ENCODE data around the gene PMVK. TPM values are rescaled to one million over a fixed set of nuclear protein-coding genes. Genes with fewer than 3 reads are reported as not detected.

The PMVK gene
- total RNA-seq, 1 experiment from 2014 or later: 26.3 TPM

DNA sequence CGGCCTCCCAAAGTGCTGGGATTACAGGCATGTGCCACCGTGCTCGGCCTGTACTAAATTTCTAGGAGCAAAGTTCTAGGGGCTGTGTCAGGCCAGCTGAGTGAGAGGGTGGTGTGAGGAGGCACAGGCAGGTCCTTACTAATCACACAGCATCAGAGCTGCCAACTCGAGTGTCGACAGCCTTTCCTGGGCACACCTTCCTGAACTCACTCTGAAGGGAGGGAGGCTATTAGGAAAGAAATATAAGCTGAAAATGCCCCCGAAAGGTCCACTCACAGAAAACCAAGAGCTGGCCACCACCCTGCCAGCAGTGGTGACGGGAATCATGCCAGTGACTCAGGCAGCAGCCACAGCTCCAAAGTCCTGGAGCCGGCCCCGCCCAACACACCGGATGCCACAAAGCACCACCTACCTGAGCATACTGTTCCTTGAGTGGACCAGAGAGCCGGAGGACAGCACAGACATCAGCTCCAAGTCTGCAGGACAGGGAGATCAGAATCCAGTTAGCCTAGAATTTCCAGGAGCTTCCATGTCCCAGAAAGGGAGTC lies 4.5 kb downstream of the PMVK start:
- Histone ChIP-seq H3K56ac (ENCODE audit: insufficient read length, low read depth, low read length) (no peak overlapping the region), H3K14ac (ENCODE audit: insufficient read depth, low read length) (no peak overlapping the region), H2BK20ac (ENCODE audit: low read depth, low read length, poor library complexity, severe bottlenecking) (no peak overlapping the region), H3T11ph (ENCODE audit: low read length) (no peak overlapping the region), H3K4me2 (ENCODE audit: insufficient read depth, insufficient read length, low read length) (no peak overlapping the region), H2BK120ac (ENCODE audit: low read depth, low read length, poor library complexity, severe bottlenecking) (no peak overlapping the region), H3K4me1 (ENCODE audit: insufficient read depth, low read length) (no peaks in the 10 kb centered on the region; the same call in 1 of the 2 replicates), H3K18ac (ENCODE audit: insufficient read length, low read depth, low read length) (no peak overlapping the region), H3K27me3 (ENCODE audit: insufficient read depth, low read length) (no peaks in the 10 kb centered on the region), H3K9ac (ENCODE audit: extremely low read depth, insufficient read length, low read length) (no peak overlapping the region), H3K23me2 (ENCODE audit: insufficient read length, low read depth, low read length, poor library complexity, severe bottlenecking) (peaks cover 6% of the 10 kb centered on the region), H2AK5ac (ENCODE audit: insufficient read length, low read length) (no peak overlapping the region), H2BK12ac (ENCODE audit: insufficient read length, low read depth, low read length) (no peak overlapping the region), H3K4ac (ENCODE audit: low read depth, low read length) (no peak overlapping the region), H4K5ac (ENCODE audit: insufficient read length, low read depth, low read length) (no peak overlapping the region), H2BK5ac (ENCODE audit: insufficient read length, low read length) (no peak overlapping the region), H2AFZ (ENCODE audit: low read length) (no peak overlapping the region), H3K9me3 (ENCODE audit: control insufficient read depth, low read depth, low read length) (no peaks in the 10 kb centered on the region), H2BK15ac (ENCODE audit: low read depth, low read length) (no peak overlapping the region), H3K79me1 (ENCODE audit: insufficient read depth, low read depth, low read length, poor library complexity, severe bottlenecking) (no peaks in the 10 kb centered on the region), H4K91ac (ENCODE audit: insufficient read length, low read depth, low read length) (no peak overlapping the region), H3K23ac (ENCODE audit: insufficient read length, low read depth, low read length) (no peak overlapping the region), H3K27ac (ENCODE audit: insufficient read length, low read depth, low read length) (no peak overlapping the region), H4K8ac (replicated peaks; ENCODE audit: insufficient read length, low read depth, low read length) (no peak overlapping the region), H4K20me1 (ENCODE audit: control insufficient read depth, insufficient read depth, insufficient read length) (no peaks in the 10 kb centered on the region), H3K79me2 (ENCODE audit: insufficient read depth, low read length) (no peaks in the 10 kb centered on the region)
- H3K36me3 Mint-ChIP-seq (ENCODE audit: insufficient read depth in 1 of 3, low read depth in 3 of 3): peaks cover 0 to 20% (median 10%) of the 10 kb centered on the region in 3 experiments; a peak in 4 of 7 replicates
- H3K4me3 Mint-ChIP-seq: no peak overlapping the region
- no peaks in the 10 kb centered on the region; a peak in 2 of 5 replicates for H3K9me3 Mint-ChIP-seq
- H3K27ac Mint-ChIP-seq: no peak overlapping the region
- H3K27me3 Mint-ChIP-seq (ENCODE audit: low read depth): no peaks in the 10 kb centered on the region; the same call in 1 of the 2 replicates
- TF ChIP-seq, protein P1, sequence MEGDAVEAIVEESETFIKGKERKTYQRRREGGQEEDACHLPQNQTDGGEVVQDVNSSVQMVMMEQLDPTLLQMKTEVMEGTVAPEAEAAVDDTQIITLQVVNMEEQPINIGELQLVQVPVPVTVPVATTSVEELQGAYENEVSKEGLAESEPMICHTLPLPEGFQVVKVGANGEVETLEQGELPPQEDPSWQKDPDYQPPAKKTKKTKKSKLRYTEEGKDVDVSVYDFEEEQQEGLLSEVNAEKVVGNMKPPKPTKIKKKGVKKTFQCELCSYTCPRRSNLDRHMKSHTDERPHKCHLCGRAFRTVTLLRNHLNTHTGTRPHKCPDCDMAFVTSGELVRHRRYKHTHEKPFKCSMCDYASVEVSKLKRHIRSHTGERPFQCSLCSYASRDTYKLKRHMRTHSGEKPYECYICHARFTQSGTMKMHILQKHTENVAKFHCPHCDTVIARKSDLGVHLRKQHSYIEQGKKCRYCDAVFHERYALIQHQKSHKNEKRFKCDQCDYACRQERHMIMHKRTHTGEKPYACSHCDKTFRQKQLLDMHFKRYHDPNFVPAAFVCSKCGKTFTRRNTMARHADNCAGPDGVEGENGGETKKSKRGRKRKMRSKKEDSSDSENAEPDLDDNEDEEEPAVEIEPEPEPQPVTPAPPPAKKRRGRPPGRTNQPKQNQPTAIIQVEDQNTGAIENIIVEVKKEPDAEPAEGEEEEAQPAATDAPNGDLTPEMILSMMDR (conservative IDR thresholded peaks at IDR 0.05): no peak
- no CpG with 5 or more reads among the region's 11 CpGs for WGBS (ENCODE audit: extremely low coverage, insufficient read length, low lambda C conversion rate)
- DNase-seq: no peak
- H3K4me1 Mint-ChIP-seq: peaks cover 3 to 4% of the 10 kb centered on the region in 2 experiments; a peak in 3 of 4 replicates

Measured in H9 (cell line).